ENCODE results near the gene OR2M2.

Gene OR2M2, protein sequence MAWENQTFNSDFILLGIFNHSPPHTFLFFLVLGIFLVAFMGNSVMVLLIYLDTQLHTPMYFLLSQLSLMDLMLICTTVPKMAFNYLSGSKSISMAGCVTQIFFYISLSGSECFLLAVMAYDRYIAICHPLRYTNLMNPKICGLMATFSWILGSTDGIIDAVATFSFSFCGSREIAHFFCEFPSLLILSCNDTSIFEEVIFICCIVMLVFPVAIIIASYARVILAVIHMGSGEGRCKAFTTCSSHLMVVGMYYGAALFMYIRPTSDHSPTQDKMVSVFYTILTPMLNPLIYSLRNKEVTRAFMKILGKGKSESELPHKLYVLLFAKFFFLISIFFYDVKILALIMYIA

DNA sequence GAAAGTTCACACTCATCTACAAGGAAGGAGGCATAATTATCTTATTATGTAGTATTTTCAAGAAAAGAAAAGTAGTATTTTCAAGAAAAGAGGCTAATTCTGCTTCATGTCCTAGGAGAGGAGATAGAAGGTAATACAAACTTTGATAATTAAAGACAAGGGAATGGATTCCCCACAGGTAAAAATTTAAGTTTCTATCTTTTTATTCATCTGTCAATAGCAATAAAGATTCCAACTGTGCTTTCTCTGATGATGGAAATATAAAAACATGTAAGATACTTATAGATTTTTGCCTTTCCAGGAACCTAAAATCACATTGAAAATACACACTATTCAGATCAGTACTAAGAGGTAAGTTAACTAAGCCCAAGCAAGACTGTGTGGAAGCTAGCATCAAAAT lies at the start of gene OR2M2:
Gene OR2M2, plus strand, starts transcription at position 301 of the 400 bp plus-strand sequence. CDS start 5,165 bp downstream, outside the sequence.
- no peak for DNase-seq

DNA sequence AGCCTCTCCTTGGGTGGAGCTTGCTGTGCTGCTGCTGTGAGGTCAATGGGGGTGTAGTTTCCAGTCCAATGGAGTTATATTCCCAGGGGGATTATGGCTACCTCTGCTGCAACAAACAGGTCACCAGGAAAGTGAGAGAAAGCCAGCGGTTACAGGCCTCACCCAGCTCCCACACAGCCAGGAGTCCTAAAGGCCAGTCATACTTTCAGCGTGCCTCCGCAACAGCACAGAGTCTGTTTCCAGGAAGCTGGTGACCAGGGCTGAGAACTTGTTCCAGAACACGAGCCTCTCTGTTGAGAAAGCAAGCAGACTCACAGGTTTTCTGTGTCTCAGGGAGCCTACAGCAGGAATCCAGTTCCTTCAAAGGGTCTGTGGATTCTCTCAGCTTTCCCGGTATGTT lies 47.0 kb upstream of the OR2M2 start:
- DNase-seq: no peak

DNA sequence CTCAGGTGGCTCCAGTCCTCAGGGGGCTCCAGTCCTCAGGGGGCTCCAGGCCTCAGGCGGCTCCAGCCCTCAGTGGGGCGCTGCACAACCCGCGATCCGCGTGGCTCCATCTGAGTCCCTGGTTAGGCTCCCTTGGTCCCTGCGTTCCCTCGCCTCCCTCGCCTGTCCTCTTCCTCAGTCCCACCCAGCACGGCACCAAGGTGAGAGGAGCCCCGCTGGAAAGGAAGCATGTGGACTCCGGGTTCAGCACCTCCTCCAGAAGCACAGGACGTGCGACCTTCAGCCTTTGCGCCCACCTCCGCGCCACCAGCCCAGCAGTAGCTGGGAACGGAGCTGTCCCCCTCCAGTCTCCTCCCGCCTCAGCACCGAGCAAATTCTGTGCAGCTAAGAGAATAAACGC lies 37.8 kb upstream of the OR2M2 start:
- DNase-seq: no peak

DNA sequence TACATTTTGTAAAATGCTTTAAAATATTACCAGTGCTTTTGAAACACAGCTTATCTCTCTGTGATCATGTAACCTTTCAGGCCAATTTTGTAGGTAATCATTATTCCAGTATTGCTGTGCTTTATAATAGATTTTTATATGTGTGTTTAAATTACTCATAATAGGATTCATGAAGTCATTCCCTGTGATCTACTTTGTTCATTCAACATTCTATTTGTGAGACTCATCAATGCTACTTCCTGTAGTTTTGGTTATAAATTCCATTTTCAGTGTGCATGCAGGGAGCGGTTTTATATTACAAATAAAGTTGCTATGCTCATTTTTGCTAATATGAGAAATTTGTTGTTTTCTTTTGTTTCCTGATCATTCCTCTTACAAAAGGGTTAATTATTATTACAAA lies 33.8 kb upstream of the OR2M2 start:
- DNase-seq: no peak

DNA sequence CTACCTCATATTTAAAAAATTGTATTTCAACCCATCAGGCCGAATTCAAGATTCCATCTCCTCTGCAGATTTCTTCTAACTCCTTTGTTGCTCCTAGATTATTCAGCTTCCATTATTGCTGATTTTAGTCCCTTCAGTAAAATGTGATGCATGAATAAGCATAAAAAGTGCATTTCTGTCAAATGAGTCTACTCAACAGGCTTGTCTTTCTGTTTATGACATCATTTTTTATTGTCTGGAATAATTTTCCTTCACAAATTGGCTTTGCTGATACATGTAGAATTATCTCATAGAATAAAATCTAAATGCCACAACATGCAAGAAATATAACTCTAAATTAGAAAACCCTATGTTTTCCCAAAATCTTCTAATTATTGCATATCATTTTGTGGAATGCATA lies 31.3 kb upstream of the OR2M2 start:
- no peak for DNase-seq

DNA sequence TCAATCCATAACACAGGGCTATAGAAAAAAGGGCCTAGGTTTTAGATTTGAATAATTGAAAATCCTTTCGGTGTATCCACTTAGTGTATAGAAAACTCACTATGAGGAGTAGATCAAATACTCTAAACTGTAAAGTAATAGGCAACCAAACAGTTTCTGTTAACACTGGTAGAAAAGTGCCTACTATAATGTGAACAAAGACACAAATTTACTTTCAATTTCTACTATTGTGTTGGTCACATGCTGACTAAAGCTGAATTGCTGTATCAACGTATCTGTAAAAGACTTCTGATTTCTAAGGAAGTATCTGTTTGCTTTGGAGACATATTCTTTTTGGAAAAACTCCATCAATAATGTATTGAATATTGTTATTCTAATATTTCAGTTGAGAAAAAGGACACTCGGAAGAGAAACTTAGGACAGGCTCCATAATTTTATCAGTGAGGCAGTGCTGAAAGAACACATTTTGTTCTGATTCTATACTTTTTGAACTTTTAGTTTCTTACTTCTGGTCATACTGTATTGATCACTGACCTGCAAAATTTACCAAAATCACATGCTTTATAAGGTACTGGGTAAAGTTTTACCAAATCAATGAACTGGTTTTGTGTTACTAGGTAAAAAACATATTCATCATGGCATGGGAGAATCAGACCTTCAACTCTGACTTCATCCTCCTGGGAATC lies 30.0 kb upstream of the OR2M2 start, which contains the start of gene OR2M5:
Gene OR2M5, plus strand, starts transcription at position 636 of the 686 bp plus-strand sequence. Its CDS starts 0 bp downstream, at position 636.
- DNase-seq: no peak

DNA sequence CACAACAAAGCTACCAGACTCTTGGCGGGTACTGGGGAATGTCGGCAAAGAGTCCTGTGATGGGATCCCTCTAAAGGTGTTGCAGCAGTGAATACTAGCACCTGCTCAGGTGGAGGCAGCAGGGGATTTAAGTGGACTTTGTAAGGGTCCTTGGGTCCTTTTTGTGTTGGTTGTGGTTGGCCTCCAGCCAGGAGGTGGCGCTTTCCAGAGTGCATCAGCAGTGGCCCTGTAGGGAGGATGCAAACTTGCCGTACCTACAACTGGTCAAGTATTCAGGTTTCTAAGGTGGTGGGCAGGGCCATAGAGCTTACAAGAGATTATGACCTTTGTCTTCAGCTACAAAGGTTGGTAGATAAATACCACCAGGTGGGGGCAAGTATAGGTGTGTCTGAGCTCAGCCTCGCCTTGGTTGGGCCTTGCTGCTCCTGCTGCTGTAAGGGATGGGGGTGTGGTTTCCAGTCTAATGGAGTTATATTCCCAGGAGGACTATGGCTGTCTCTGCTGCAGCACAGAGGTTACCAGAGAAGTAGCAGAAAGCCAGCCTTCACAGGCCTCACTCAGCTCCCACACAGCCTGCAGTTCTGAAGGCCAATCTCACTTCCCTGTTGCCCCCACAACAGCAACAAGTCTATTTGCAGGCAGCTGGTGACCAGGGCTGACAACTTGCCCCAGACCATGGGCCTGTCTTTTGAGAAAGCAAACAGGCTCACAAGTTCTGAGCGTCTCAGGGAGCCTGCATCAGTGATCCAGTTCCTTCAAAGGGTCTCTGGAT lies 22.4 kb upstream of the OR2M2 start:
- no peak for DNase-seq

DNA sequence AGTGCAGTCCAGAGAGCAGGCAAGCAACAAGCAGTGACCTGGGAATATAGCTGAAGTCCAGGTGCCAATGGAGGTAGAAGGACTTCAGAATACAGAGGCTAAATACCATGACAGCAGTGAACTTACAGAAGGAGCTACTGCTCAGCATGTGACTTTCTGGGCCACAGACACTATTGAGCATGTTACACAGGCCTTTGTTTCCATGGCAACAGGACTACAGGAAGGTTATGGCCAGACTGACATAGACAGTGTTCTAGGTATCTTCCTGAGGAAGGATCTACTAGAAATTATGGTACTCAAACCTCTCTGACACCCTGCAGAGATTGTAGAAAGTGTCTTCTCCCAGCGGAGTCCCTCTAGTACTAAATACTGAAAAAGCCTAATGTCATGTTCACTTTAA lies 18.7 kb upstream of the OR2M2 start:
- no peak for DNase-seq

DNA sequence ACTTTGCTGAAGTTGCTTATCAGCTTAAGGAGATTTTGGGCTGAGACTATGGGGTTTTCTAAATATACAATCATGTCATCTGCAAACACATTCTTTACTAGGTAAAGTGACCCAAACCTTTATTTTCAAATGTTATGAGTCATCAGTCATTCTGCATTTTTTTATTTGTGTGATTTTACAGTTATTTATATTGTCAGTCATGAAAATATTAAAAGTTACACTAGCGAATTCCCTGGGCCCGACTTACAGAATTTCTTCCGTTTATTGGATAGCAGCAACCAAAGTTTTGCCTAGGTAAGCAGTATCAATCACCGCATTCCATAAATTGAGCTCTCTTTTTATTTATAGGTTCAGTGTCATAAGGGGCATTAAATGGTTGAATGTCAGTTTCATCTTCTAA lies 15.9 kb upstream of the OR2M2 start:
- DNase-seq: no peak

DNA sequence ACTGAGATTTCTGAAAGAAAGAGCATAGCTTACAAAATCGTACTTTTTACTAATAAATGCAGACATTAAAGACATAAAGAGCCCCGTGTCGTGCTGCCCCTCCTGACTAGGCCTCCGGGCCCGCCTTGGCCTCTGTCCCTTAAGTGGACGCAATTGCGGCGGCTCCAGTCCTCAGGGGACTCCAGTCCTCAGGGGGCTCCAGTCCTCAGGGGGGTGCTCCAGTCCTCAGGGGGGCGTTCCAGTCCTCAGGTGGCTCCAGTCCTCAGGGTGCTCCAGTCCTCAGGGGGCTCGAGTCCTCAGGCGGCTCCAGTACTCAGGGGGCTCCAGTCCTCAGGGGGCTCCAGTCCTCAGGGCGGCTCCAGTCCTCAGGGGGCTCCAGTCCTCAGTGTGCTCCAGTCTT lies 10.6 kb upstream of the OR2M2 start:
- DNase-seq: no peak

DNA sequence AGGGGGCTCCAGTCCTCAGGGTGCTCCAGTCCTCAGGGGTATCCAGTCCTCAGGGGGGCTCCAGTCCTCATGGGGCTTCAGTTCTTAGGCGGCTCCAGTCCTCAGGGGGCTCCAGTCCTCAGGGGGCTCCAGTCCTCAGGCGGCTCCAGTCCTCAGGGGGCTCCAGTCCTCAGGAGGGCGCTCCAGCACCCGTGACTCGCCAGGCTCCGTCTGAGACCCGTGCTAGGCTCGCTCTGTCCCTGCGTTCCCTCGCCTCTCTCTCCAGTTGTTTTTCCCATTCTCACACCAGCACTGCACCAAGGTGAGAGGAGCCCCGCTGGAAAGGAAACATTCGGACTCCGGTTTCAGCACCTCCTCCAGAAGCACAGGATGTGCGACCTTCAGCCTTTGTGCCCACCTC lies 9.4 kb upstream of the OR2M2 start:
- DNase-seq: no peak

DNA sequence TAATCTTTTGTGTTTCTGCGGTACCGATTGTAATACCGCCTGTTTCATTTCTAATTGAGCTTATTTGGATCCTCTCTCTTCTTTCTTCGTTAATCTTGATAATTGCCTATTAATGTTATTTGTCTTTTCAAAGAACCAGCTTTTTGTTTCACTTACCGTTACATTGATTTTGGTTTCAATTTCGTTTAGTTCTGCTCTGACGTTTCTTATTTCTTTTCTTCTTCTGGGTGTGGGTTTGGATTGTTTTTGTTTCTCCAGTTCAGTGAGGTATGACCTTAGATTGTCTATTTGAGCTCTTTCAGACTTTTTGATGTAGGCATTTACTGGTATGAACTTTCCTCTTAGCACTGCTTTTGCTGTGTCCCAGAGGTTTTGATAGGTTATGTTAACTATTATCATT lies 9.4 kb downstream of the OR2M2 start:
- DNase-seq: no peak

DNA sequence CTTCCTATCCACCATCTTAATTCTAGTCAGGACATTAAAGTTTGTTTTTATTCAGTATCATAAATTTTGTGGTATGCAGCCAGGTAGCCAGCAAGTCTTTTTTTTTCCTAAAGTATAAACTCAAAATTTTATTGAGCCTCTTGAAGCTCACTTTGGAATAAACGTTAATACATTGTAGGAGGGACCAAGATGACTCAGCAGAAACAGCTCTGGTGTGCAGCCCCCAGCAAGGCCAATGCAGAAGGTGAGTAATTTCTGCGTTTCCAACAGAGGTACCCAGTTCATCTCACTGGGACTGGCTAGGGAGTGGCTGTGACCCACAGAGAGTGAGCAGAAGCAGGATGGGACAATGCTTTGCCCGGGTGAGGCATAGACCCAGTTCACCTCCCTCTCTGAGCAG lies 12.7 kb downstream of the OR2M2 start:
- DNase-seq: no peak

DNA sequence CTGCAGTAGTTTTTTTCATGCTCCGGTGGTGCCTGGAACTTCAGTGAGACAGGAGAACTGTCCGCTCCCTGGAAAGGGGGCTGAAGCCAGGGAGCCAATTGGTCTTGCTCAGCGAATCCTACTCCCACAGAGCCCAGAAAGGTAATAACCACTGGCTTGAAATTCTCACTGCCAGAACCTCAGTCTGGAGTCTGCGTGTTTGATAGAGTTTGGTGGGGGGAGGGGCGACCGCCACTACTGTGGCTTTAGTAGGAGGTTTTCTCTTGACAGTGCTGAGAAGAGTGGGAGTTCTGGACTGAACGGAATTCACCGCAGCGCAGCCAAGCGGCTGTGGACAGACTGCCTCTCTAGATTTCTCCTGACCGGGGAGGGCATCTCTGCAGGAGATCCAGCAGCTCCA lies 14.4 kb downstream of the OR2M2 start:
- DNase-seq: no peak

DNA sequence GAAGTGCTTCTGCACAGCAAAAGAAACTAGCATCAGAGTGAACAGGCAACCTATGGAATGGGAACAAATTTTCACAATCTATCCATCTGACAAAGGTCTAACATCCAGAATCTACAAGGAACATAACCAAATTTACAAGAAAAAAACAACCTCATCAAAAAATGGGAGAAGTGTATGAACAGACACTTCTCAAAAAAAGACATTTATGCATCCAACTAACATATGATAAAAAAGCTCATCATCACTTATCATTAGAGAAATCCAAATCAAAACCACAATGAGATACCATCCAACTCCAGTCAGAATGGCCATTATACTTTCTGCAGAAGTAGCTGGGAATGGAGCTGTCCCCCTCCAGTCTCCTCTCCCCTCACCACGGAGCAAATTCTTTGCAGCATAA lies 19.5 kb downstream of the OR2M2 start:
- no peak for DNase-seq

DNA sequence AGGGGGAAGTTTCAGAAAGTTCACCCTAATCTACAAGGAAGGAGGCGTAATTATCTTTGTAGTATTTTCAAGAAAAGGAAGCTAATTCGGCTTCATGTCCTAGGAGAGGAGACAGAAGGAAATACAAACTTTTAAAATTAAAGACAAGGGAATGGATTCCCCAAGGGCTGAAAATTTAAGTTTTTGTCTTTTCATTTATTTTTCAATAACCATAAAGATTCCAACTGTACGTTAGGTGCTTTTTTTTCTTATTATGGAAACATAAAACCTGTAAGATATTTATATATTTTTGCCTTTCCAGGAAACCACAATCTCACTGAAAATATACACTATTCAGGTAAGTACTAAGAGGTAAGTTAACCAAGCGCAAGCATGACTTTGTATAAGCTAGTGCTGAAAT lies 22.3 kb downstream of the OR2M2 start, which contains the start of gene OR2M3:
Gene OR2M3, plus strand, starts transcription at position 301 of the 400 bp plus-strand sequence. CDS start 5,803 bp downstream, outside the sequence.
- no peak for DNase-seq

DNA sequence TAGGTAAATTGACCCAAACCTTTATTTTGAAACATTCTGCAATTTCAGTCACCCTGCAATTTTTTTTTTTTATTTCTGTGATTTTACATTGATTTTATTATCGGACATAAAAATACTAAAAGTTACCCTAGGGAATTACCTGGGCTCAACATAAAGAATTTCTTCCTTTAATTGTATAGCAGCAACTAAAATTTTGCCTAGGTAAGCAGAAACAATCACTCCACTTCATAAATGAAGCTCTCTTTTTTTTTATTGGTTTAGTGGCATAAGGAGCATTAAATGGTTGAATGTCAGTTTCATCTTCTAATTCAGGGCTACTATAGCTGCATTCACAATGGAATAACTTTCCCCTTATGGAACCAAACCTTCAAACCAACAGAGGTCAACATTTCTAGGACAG lies 41.3 kb downstream of the OR2M2 start:
- no peak for DNase-seq

DNA sequence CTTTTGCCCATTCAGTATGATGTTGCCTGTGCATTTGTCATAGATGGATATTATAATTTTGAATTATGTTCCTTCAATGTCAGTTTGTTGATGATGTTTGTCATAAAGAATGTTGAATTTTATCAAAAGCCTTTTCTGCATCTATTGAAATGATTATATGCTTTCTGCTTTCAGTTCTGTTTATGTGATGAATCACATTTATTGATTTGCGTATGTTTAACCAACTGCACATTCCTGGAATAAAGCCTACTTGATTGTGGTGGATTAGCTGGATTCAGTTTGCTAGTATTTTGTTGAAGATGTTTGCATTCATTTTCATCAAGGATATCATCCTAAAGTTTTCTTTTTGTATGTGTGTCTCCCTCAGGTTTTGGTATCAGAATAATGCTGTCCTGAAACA lies 50.9 kb downstream of the OR2M2 start:
- DNase-seq: no peak

DNA sequence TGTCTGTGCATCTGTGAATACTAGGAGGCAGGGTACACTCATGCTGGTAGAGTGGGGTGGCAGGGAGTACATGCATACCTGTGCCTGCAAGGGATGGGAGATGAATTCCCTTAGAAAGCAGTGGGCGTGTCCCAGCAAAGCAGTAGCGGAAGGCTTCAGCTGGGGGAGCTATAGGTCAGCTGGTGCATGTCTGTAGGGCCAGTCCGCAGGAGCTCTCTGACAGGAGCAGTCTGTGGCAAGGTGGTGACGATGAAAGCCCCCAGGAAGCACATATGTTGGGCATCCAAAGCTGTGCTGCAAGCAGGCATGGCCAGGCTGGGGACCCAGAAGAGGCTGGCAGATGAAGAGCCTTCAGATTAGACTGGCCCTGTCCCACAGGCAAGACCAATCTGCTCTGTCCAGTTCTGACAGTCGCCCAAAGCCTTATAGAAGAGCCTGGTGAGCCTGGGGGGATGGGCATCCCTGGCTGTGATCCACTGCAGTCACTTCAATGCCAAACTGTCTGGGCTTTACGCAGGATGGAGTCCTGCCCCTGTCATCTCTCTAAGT lies 54.8 kb downstream of the OR2M2 start:
- no peak for DNase-seq

All from 8988T (cell line).